Neutrophil (primary cell): ENCODE results near the gene PRR33.
"Not testable (repeated sequence)": the region's sequence is repeated elsewhere in the genome, so short reads cannot be mapped to it uniquely, and the experiment has no call there.

Experiments
- H3K27ac ChIP-seq: fragments of 200-600 bp; sonication (generic); 2 replicates; pipeline ENCODE4 v1.5.1; 2016; ENCODE audit warnings: mild to moderate bottlenecking, moderate library complexity
- H3K27me3 ChIP-seq: fragments of 200-600 bp; sonication (generic); 2 replicates; pipeline ENCODE4 v1.6.0; 2016; ENCODE audit warnings: mild to moderate bottlenecking
- H3K36me3 ChIP-seq: fragments of 200-600 bp; sonication (generic); 2 replicates; pipeline ENCODE4 v1.5.1; 2017
- H3K4me1 ChIP-seq, 2 experiments: fragments of 200-600 bp in 1 of 2; sonication (generic) in 1 of 2; 1 replicate in 1 of 2; 2 replicates in 1 of 2; pipeline versions ENCODE4 v1.5.1 to v1.6.1; 2013 to 2016; ENCODE audit warnings: low read depth in 1 of 2, low read length in 1 of 2, mild to moderate bottlenecking in 1 of 2, moderate library complexity in 1 of 2; ENCODE audit not compliant: control insufficient read depth in 1 of 2, insufficient read depth in 1 of 2
- H3K4me3 ChIP-seq, 2 experiments: fragments of 200-600 bp in 1 of 2; sonication (generic) in 1 of 2; 1 replicate in 1 of 2; 2 replicates in 1 of 2; pipeline ENCODE4 v1.5.1; 2013 to 2016; ENCODE audit warnings: low read depth in 1 of 2, low read length in 1 of 2, mild to moderate bottlenecking in 1 of 2, moderate library complexity in 1 of 2
- H3K9me3 ChIP-seq: fragments of 200-600 bp; sonication (generic); 2 replicates; pipeline ENCODE4 v1.5.1; 2016
- CTCF ChIP-seq: fragments of 200-600 bp; sonication (generic); IDR thresholded peaks from 2 replicates; pipeline ENCODE4 v1.5.1; 2016; ENCODE audit warnings: antibody characterized with exemption

PRR33 gene

GRCh38 chr11:1888347-1888753 is 3.3 kb downstream of the PRR33 start:
- Histone ChIP-seq H3K4me1 (peaks cover 24 to 56% of the 10 kb centered on the region in 2 experiments), H3K9me3 (no peaks in the 10 kb centered on the region), H3K27ac (no peak overlapping the region), H3K27me3 (peaks cover 40% of the 10 kb centered on the region), H3K4me3 (peak overlapping the region in 1 of 2 experiments; percentile 18), H3K36me3 (peaks cover 92% of the 10 kb centered on the region)
- TF ChIP-seq CTCF: no peak

GRCh38 chr11:1887451-1888346 is 4.0 kb downstream of the PRR33 start:
- Histone ChIP-seq H3K27me3 (peaks cover 40% of the 10 kb centered on the region), H3K9me3 (no peaks in the 10 kb centered on the region), H3K27ac (no peak overlapping the region), H3K4me1 (peaks cover 24 to 56% of the 10 kb centered on the region in 2 experiments), H3K36me3 (peaks cover 98% of the 10 kb centered on the region), H3K4me3 (peak overlapping the region in 1 of 2 experiments; percentile 18)
- no peak for TF ChIP-seq CTCF

- H3K27me3 ChIP-seq: peaks cover 40% of the 10 kb centered on the region
- H3K27ac ChIP-seq, H3K9me3 ChIP-seq, H3K4me3 ChIP-seq: not testable (repeated sequence)
- peaks cover 100% of the 10 kb centered on the region for H3K36me3 ChIP-seq
- peaks cover 32 to 63% of the 10 kb centered on the region in 2 experiments for H3K4me1 ChIP-seq
These were observed 5.1 kb downstream of the PRR33 start for GRCh38 chr11:1886551-1886950.

- H3K27me3 ChIP-seq: peaks cover 34% of the 10 kb centered on the region
- H3K27ac ChIP-seq: peak overlapping the region; percentile 64
- H3K36me3 ChIP-seq: peaks cover 100% of the 10 kb centered on the region
- TF ChIP-seq CTCF: no peak
- peaks cover 48 to 63% of the 10 kb centered on the region in 2 experiments for H3K4me1 ChIP-seq
- H3K9me3 ChIP-seq: no peaks in the 10 kb centered on the region
- no peak overlapping the region for H3K4me3 ChIP-seq
These were observed 7.4 kb downstream of the PRR33 start for GRCh38 chr11:1884303-1884700.

- Histone ChIP-seq H3K4me1 (peaks cover 43 to 63% of the 10 kb centered on the region in 2 experiments), H3K27ac (peak overlapping the region; percentile 64), H3K27me3 (peaks cover 27% of the 10 kb centered on the region), H3K36me3 (peaks cover 100% of the 10 kb centered on the region), H3K9me3 (no peaks in the 10 kb centered on the region), H3K4me3 (no peak overlapping the region)
- TF ChIP-seq CTCF: no peak
These were observed 8.1 kb downstream of the PRR33 start for GRCh38 chr11:1883346-1884302.
